ENCODE results near the gene TMC4. TPM values are rescaled to one million over a fixed set of nuclear protein-coding genes. Genes with fewer than 3 reads are reported as not detected.

TMC4 gene
- polyA plus RNA-seq, 1 donor (not counting 4 experiments of a cell fraction or from before 2014, with no cell fraction given): 1.5 TPM

- TF ChIP-seq EZH2 (IDR thresholded peaks at IDR 0.05; ENCODE audit: low read length) (no peak), CTCF (optimal IDR thresholded peaks at IDR 0.05 in 1 of 3, IDR thresholded peaks at IDR 0.05 in 1 of 3, conservative IDR thresholded peaks at IDR 0.05 in 1 of 3; ENCODE audit: extremely low read depth in 1 of 3, insufficient read depth in 2 of 3, low read length in 3 of 3) (no peak)
- H3K9me1 ChIP-seq (ENCODE audit: control insufficient read depth, extremely low read depth, insufficient read depth, low read length): peaks cover 1% of the 10 kb centered on the region
- H4K20me1 ChIP-seq (ENCODE audit: control insufficient read depth, extremely low read depth, insufficient read depth, low read length): peaks cover 33% of the 10 kb centered on the region
- no peak overlapping the region for H3K9ac ChIP-seq (ENCODE audit: control insufficient read depth, extremely low read depth, insufficient read depth, low read length)
- H3K4me1 ChIP-seq (ENCODE audit: control insufficient read depth, extremely low read depth, insufficient read depth, low read length): peaks cover 33% of the 10 kb centered on the region
- H3K9me3 ChIP-seq (ENCODE audit: control insufficient read depth, low read depth, low read length): no peaks in the 10 kb centered on the region
- H3K27ac ChIP-seq (ENCODE audit: control insufficient read depth, insufficient read depth, low read length): no peak overlapping the region
- H2AFZ ChIP-seq (ENCODE audit: control insufficient read depth, low read length): no peak overlapping the region
- H3K79me2 ChIP-seq (ENCODE audit: control insufficient read depth, insufficient read depth, low read length): peaks cover 38% of the 10 kb centered on the region
- FAIRE-seq: no peak
- H3K4me2 ChIP-seq (ENCODE audit: control insufficient read depth, extremely low read depth, insufficient read depth, low read depth, low read length): no peak overlapping the region
- DNase-seq (ENCODE audit: low read depth, low spot score): no peak
- no peak overlapping the region for H3K4me3 ChIP-seq (ENCODE audit: control insufficient read depth in 2 of 3, extremely low read depth in 1 of 3, insufficient read depth in 2 of 3, low read depth in 1 of 3, low read length in 3 of 3)
- H3K36me3 ChIP-seq (ENCODE audit: control insufficient read depth in 2 of 2, extremely low read depth in 1 of 2, insufficient read depth in 2 of 2, low read length in 2 of 2): peaks cover 14 to 33% of the 10 kb centered on the region in 2 experiments
- dilution Hi-C loops (cut with MboI; ENCODE audit: extremely low pct_ligation_motif_present, low sequenced_read_pairs): no loop called here
- H3K27me3 ChIP-seq (ENCODE audit: control insufficient read depth, extremely low read depth, insufficient read depth, low read length): no peaks in the 10 kb centered on the region
These were observed 26.4 kb upstream of the TMC4 start for GRCh38 chr19:54199401-54199800.

DNA sequence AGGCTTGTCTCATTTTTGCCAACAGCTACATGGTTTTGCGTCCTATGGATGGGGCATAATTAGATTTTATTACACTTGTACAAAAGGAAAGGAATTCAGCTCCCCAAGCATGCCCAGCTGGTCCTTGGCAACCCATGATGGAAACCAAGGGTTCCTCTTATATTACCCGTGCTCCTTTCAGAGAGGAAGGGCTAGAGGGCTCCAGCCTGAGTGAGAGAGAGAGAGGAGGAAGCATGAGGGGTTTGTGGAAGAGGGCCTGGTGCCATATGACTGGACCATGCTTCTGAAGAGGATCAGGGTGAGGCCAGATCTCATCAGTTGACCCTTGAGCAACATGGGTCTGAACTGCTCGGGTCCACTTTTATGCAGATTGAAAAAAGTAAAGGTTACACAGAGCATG, 24.2 kb upstream of the TMC4 start:
- Histone ChIP-seq H3K27me3 (ENCODE audit: control insufficient read depth, extremely low read depth, insufficient read depth, low read length) (no peaks in the 10 kb centered on the region), H3K27ac (ENCODE audit: control insufficient read depth, insufficient read depth, low read length) (no peak overlapping the region), H3K9me3 (ENCODE audit: control insufficient read depth, low read depth, low read length) (no peaks in the 10 kb centered on the region), H3K4me2 (ENCODE audit: control insufficient read depth, extremely low read depth, insufficient read depth, low read depth, low read length) (no peak overlapping the region), H3K79me2 (ENCODE audit: control insufficient read depth, insufficient read depth, low read length) (peaks cover 27% of the 10 kb centered on the region), H3K9ac (ENCODE audit: control insufficient read depth, extremely low read depth, insufficient read depth, low read length) (no peak overlapping the region), H2AFZ (ENCODE audit: control insufficient read depth, low read length) (peak overlapping the region; percentile 15), H3K4me1 (ENCODE audit: control insufficient read depth, extremely low read depth, insufficient read depth, low read length) (peaks cover 17% of the 10 kb centered on the region), H4K20me1 (ENCODE audit: control insufficient read depth, extremely low read depth, insufficient read depth, low read length) (peaks cover 11% of the 10 kb centered on the region), H3K9me1 (ENCODE audit: control insufficient read depth, extremely low read depth, insufficient read depth, low read length) (no peaks in the 10 kb centered on the region), H3K4me3 (ENCODE audit: control insufficient read depth in 2 of 3, extremely low read depth in 1 of 3, insufficient read depth in 2 of 3, low read depth in 1 of 3, low read length in 3 of 3) (no peak overlapping the region), H3K36me3 (ENCODE audit: control insufficient read depth in 2 of 2, extremely low read depth in 1 of 2, insufficient read depth in 2 of 2, low read length in 2 of 2) (peaks cover 9 to 20% of the 10 kb centered on the region in 2 experiments)
- no peak for DNase-seq (ENCODE audit: low read depth, low spot score)
- dilution Hi-C loops (cut with MboI; ENCODE audit: extremely low pct_ligation_motif_present, low sequenced_read_pairs): no loop called here
- no peak for FAIRE-seq
- TF ChIP-seq EZH2 (IDR thresholded peaks at IDR 0.05; ENCODE audit: low read length) (no peak), CTCF (optimal IDR thresholded peaks at IDR 0.05 in 1 of 3, IDR thresholded peaks at IDR 0.05 in 1 of 3, conservative IDR thresholded peaks at IDR 0.05 in 1 of 3; ENCODE audit: extremely low read depth in 1 of 3, insufficient read depth in 2 of 3, low read length in 3 of 3) (no peak)
